Parathyroid adenoma (tissue), 2 donors: Measurements from ENCODE around the gene ASIC3.

ENCODE experiments used
- H2AFZ ChIP-seq: fragments of 300-600 bp; sonication (generic); one replicate; pipeline ENCODE4 v1.7.0; 2017; ENCODE audit warnings: antibody characterized with exemption, mild to moderate bottlenecking
- H3K27ac ChIP-seq: fragments of 300-600 bp; sonication (generic); one replicate; pipeline ENCODE4 v1.7.0; 2017
- H3K27me3 ChIP-seq: fragments of 300-600 bp; sonication (generic); one replicate; pipeline ENCODE4 v1.7.0; 2017; ENCODE audit warnings: low read length; ENCODE audit not compliant: control insufficient read depth, insufficient read depth
- H3K36me3 ChIP-seq: fragments of 300-600 bp; sonication (generic); one replicate; pipeline ENCODE4 v1.7.0; 2017; ENCODE audit warnings: low read length; ENCODE audit not compliant: control insufficient read depth, insufficient read depth
- H3K4me1 ChIP-seq: fragments of 300-600 bp; sonication (generic); one replicate; pipeline ENCODE4 v1.7.0; 2017; ENCODE audit warnings: control low read depth
- H3K4me2 ChIP-seq: fragments of 300-600 bp; sonication (generic); one replicate; pipeline ENCODE4 v1.7.0; 2017; ENCODE audit warnings: low read length
- H3K4me3 ChIP-seq: fragments of 300-600 bp; sonication (generic); one replicate; pipeline ENCODE4 v1.7.0; 2017; ENCODE audit warnings: low read depth, low read length
- H3K79me2 ChIP-seq: fragments of 300-600 bp; sonication (generic); one replicate; pipeline ENCODE4 v1.7.0; 2017; ENCODE audit warnings: control low read depth
- H3K9ac ChIP-seq: fragments of 300-600 bp; sonication (generic); one replicate; pipeline ENCODE4 v1.7.0; 2017; ENCODE audit warnings: mild to moderate bottlenecking
- H3K9me3 ChIP-seq: fragments of 300-600 bp; sonication (generic); one replicate; pipeline ENCODE4 v1.7.0; 2017; ENCODE audit warnings: low read length; ENCODE audit not compliant: control insufficient read depth
- TF ChIP-seq, protein P1 (sequence below): fragments of 300-600 bp; sonication (generic); IDR thresholded peaks from one replicate; pipeline ENCODE4 v1.7.0; 2017; ENCODE audit warnings: antibody characterized with exemption, mild to moderate bottlenecking
- donor health status: primary hyperparathyroidism.

The ASIC3 gene

GRCh38 chr7:151094675-151095074 lies 46.3 kb downstream of the ASIC3 start:
- Histone ChIP-seq H3K9me3 (no peaks in the 10 kb centered on the region), H3K4me3 (no peak overlapping the region), H3K36me3 (no peaks in the 10 kb centered on the region), H3K27me3 (no peaks in the 10 kb centered on the region), H3K4me2 (no peak overlapping the region), H3K4me1 (peaks cover 7% of the 10 kb centered on the region), H3K9ac (no peak overlapping the region), H3K79me2 (peaks cover 81% of the 10 kb centered on the region), H2AFZ (no peak overlapping the region), H3K27ac (no peak overlapping the region)
- TF ChIP-seq, protein P1, sequence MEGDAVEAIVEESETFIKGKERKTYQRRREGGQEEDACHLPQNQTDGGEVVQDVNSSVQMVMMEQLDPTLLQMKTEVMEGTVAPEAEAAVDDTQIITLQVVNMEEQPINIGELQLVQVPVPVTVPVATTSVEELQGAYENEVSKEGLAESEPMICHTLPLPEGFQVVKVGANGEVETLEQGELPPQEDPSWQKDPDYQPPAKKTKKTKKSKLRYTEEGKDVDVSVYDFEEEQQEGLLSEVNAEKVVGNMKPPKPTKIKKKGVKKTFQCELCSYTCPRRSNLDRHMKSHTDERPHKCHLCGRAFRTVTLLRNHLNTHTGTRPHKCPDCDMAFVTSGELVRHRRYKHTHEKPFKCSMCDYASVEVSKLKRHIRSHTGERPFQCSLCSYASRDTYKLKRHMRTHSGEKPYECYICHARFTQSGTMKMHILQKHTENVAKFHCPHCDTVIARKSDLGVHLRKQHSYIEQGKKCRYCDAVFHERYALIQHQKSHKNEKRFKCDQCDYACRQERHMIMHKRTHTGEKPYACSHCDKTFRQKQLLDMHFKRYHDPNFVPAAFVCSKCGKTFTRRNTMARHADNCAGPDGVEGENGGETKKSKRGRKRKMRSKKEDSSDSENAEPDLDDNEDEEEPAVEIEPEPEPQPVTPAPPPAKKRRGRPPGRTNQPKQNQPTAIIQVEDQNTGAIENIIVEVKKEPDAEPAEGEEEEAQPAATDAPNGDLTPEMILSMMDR = no peak

GRCh38 chr7:151095123-151095797 lies 46.9 kb downstream of the ASIC3 start:
- Histone ChIP-seq H3K27me3 (no peaks in the 10 kb centered on the region), H3K27ac (no peak overlapping the region), H3K9me3 (no peaks in the 10 kb centered on the region), H3K9ac (no peak overlapping the region), H3K79me2 (peaks cover 81% of the 10 kb centered on the region), H3K36me3 (no peaks in the 10 kb centered on the region), H3K4me2 (no peak overlapping the region), H2AFZ (no peak overlapping the region), H3K4me1 (peaks cover 3% of the 10 kb centered on the region), H3K4me3 (no peak overlapping the region)
- TF ChIP-seq, protein P1 = no peak

- peaks cover 81% of the 10 kb centered on the region for H3K79me2 ChIP-seq
- no peak overlapping the region for H3K4me2 ChIP-seq
- no peaks in the 10 kb centered on the region for H3K36me3 ChIP-seq
- H3K9me3 ChIP-seq = no peaks in the 10 kb centered on the region
- H2AFZ ChIP-seq = no peak overlapping the region
- TF ChIP-seq, protein P1 = no peak
- H3K27me3 ChIP-seq = no peaks in the 10 kb centered on the region
- no peak overlapping the region for H3K9ac ChIP-seq
- no peak overlapping the region for H3K27ac ChIP-seq
- H3K4me1 ChIP-seq = peaks cover under 1% of the 10 kb centered on the region
- H3K4me3 ChIP-seq = no peak overlapping the region
These were observed 47.6 kb downstream of the ASIC3 start for GRCh38 chr7:151095828-151096475.

DNA sequence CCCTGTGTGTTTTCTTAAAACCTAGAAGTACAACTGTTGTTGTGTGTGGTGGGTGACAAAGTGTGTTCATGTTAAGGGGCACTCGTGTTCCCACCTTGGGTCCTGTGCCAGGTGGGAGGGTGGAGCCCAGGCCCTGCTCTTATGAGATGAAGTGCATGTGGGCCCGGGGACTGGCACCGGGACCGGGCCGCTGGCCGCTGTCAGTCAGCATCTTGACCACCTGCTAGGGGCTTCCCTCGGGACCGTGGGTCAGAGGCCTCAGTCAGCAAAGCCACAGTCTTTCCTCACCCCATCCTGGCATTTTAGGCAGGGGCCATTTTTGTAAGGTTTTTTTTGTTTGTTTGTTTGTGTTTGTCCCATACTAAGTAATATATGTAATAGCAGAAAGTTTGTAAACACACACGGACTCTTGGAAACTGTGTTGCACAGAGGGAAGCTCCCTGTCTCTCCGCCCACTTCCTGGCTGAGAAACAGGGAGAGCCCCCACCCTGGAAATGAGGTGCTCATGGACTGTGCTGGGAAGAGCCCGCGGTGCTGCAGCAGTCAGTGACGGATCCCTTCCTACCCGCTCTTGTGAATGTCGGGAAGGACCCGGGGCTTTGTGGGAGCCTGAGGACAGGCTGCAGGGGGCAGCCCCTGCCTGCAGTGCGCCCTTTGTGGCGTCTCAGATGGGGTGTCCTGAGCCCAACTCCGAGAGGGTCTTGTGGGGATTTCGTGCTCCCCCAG lies 51.3 kb downstream of the ASIC3 start:
- no peak overlapping the region for H3K4me2 ChIP-seq
- H2AFZ ChIP-seq = no peak overlapping the region
- no peaks in the 10 kb centered on the region for H3K4me1 ChIP-seq
- no peaks in the 10 kb centered on the region for H3K36me3 ChIP-seq
- no peaks in the 10 kb centered on the region for H3K27me3 ChIP-seq
- H3K9me3 ChIP-seq = no peaks in the 10 kb centered on the region
- peaks cover 75% of the 10 kb centered on the region for H3K79me2 ChIP-seq
- TF ChIP-seq, protein P1 = no peak
- H3K9ac ChIP-seq = no peak overlapping the region
- H3K4me3 ChIP-seq = no peak overlapping the region
- H3K27ac ChIP-seq = no peak overlapping the region
